Smooth muscle cell (in vitro differentiated cells): Measurements from ENCODE around the gene ANKRD12. TPM values are rescaled to one million over a fixed set of nuclear protein-coding genes. Genes with fewer than 3 reads are reported as not detected.

Experiments
- DNase-seq: peaks from one replicate; lab custom pipeline; 2025; ENCODE audit not compliant: unreplicated experiment; lab: John Stamatoyannopoulos, UW
- H2AFZ ChIP-seq: fragments of 200-600 bp; sonication (generic); 2 replicates; pipeline ENCODE4 v1.6.0; 2016; ENCODE audit warnings: antibody characterized with exemption, low read depth, mild to moderate bottlenecking
- H3F3A ChIP-seq: fragments of 200-600 bp; sonication (generic); 2 replicates; pipeline ENCODE4 v1.6.0; 2017; ENCODE audit warnings: antibody characterized with exemption, low read depth
- H3K27ac ChIP-seq: fragments of 200-600 bp; sonication (generic); 2 replicates; pipeline ENCODE4 v1.5.1; 2016; ENCODE audit warnings: low read depth, mild to moderate bottlenecking
- H3K27me3 ChIP-seq: fragments of 200-600 bp; sonication (generic); 2 replicates; pipeline ENCODE4 v1.6.1; 2016; ENCODE audit warnings: low read depth, mild to moderate bottlenecking
- H3K36me3 ChIP-seq: fragments of 200-600 bp; sonication (generic); 2 replicates; pipeline ENCODE4 v1.5.1; 2016; ENCODE audit warnings: low read depth
- H3K4me1 ChIP-seq: fragments of 200-600 bp; sonication (generic); 2 replicates; pipeline ENCODE4 v1.5.1; 2016; ENCODE audit warnings: low read depth
- H3K4me2 ChIP-seq: fragments of 200-600 bp; sonication (generic); 2 replicates; pipeline ENCODE4 v1.6.0; 2016; ENCODE audit warnings: mild to moderate bottlenecking
- H3K4me3 ChIP-seq: fragments of 200-600 bp; sonication (generic); 2 replicates; pipeline ENCODE4 v1.5.1; 2016; ENCODE audit warnings: mild to moderate bottlenecking
- H3K79me2 ChIP-seq: fragments of 200-600 bp; sonication (generic); 2 replicates; pipeline ENCODE4 v1.6.0; 2016; ENCODE audit warnings: low read depth, mild to moderate bottlenecking
- H3K9ac ChIP-seq: fragments of 200-600 bp; sonication (generic); 2 replicates; pipeline ENCODE4 v1.6.0; 2016; ENCODE audit warnings: low read depth
- H3K9me3 ChIP-seq: fragments of 200-600 bp; sonication (generic); replicated peaks from 2 replicates; pipeline ENCODE4 v1.5.1; 2016; ENCODE audit warnings: low read depth
- H4K20me1 ChIP-seq: fragments of 200-600 bp; sonication (generic); 2 replicates; pipeline ENCODE4 v1.6.0; 2016; ENCODE audit warnings: low read depth
- CTCF ChIP-seq: fragments of 200-600 bp; sonication (generic); IDR thresholded peaks from 2 replicates; pipeline ENCODE4 v1.5.1; 2017; ENCODE audit warnings: borderline replicate concordance, mild to moderate bottlenecking, antibody characterized with exemption; ENCODE audit not compliant: insufficient read depth, poor library complexity, severe bottlenecking
- WGBS: methylation state at CpG from one replicate; pipeline ENCODE4 v1.1.7; 2016; ENCODE audit warnings: low lambda C conversion rate; 5-methylcytosine and 5-hydroxymethylcytosine counted together
- polyA plus RNA-seq: library from polyadenylated mRNA; unstranded; fragments of >200 nt; fragmentation: Nextera tagmentation; extraction: Ambion mirVana; gene quantifications from 2 replicates; pipeline ENCODE4 v1.2.1, GENCODE V29; 2016
- total RNA-seq: library from RNA; depleted of rRNA; stranded (reverse); fragments of >200 nt; gene quantifications from 2 replicates; pipeline ENCODE4 v1.2.3, GENCODE V29; 2014

Gene ANKRD12
- total and polyA plus RNA-seq, 2 experiments from 2014 or later = 28.8 to 43.7 TPM

DNA sequence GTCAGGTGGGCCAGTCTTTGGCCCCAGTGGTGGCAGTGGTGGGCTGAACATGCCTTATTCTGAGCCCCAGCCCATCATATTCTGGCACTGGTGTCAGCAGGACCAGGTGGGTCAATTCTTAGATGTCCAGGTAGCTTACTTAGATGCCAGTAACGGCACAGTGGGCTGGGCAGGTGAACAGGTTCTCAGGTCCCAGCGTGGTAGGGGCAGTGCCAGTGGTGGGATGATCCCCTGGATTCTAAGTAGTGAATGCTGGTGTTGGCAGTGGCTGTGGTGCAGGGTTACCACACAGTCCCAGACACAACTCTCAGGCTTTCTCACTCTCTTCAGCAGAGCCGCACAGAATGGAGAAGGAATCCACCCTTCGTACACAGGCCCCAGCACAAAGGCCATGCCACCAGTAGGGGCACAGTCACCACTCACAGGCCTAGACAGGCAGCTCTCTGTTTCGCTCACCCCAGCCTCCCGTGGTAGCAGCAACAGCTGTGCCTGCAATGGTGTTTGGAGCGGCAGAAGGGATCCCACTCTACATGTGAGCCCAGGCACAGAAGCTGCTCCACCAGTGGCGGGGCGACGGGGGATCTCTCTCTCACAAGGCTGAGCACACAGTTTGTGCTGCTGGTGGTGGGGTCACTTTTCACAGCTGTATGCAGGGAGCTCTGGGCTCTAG, 97.3 kb downstream of the ANKRD12 start:
- peaks cover 13% of the 10 kb centered on the region for H3K36me3 ChIP-seq
- H3K79me2 ChIP-seq = peaks cover 6% of the 10 kb centered on the region
- WGBS = 97% methylated on average over 10 of the region's 10 CpGs
- H3K9ac ChIP-seq = no peak overlapping the region
- H3K4me3 ChIP-seq = no peak overlapping the region
- H3K4me1 ChIP-seq = no peaks in the 10 kb centered on the region
- H4K20me1 ChIP-seq = no peaks in the 10 kb centered on the region
- H3K9me3 ChIP-seq = peaks cover 10% of the 10 kb centered on the region
- no peak overlapping the region for H3K4me2 ChIP-seq
- no peaks in the 10 kb centered on the region for H3F3A ChIP-seq
- no peak overlapping the region for H3K27ac ChIP-seq
- no peak for TF ChIP-seq CTCF
- DNase-seq = no peak
- no peak overlapping the region for H2AFZ ChIP-seq
- no peaks in the 10 kb centered on the region for H3K27me3 ChIP-seq

GRCh38 chr18:9234528-9234927, 97.9 kb downstream of the ANKRD12 start:
- Histone ChIP-seq H3K27me3 (no peaks in the 10 kb centered on the region), H3K79me2 (peaks cover 2% of the 10 kb centered on the region), H3K36me3 (peaks cover 13% of the 10 kb centered on the region), H3F3A (no peaks in the 10 kb centered on the region), H3K27ac (no peak overlapping the region), H3K9me3 (peaks cover 10% of the 10 kb centered on the region), H3K9ac (no peak overlapping the region), H2AFZ (no peak overlapping the region), H3K4me1 (no peaks in the 10 kb centered on the region), H3K4me2 (no peak overlapping the region), H4K20me1 (no peaks in the 10 kb centered on the region), H3K4me3 (no peak overlapping the region)
- 98% methylated on average over 4 of the region's 4 CpGs for WGBS
- no peak for DNase-seq
- no peak for TF ChIP-seq CTCF

DNA sequence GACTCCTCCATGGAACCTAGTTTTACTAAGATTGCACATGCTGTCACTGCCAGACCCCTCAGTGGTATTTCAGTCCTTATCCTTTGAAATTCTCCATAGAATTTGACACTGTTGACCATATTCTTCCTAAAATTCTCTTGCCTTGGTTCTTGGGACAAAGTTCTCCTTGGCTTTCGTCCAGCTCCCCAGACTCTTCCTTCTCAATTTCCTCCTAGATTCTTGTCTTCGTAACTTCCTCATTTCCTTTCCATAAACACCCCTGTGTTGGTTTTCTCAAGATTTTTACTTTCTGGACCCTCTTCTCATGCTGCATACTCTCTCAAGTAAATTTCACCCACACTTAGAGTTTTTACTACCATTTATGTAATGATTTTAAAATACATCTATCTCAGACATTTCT, 101.4 kb downstream of the ANKRD12 start:
- Histone ChIP-seq H3K4me2 (no peak overlapping the region), H3F3A (no peaks in the 10 kb centered on the region), H3K9ac (no peak overlapping the region), H3K27ac (no peak overlapping the region), H3K4me1 (no peaks in the 10 kb centered on the region), H3K27me3 (no peaks in the 10 kb centered on the region), H3K79me2 (no peaks in the 10 kb centered on the region), H3K9me3 (no peaks in the 10 kb centered on the region), H2AFZ (no peak overlapping the region), H4K20me1 (no peaks in the 10 kb centered on the region), H3K36me3 (no peaks in the 10 kb centered on the region), H3K4me3 (no peak overlapping the region)
- TF ChIP-seq CTCF = no peak
- DNase-seq = no peak
- 95% methylated on average over 2 of the region's 2 CpGs for WGBS

DNA sequence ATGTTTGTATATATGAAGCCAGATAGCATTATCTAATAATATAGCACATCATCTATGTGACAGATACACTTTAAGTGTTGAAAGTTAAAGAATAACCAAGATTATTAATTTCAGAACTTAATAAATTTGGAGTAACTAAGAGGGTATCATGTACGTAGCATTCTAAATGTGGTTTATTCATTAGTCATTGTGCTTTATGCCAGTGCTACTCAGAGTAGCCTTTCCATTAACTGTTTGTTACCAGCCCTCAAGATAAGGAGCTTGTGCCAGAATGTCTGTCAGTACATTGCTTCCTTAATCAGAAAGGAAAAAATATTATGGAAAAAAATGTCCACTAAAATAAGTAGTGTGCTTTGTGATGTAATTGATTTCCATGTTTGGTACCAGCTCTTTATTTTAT, 103.1 kb downstream of the ANKRD12 start:
- Histone ChIP-seq H3K36me3 (no peaks in the 10 kb centered on the region), H3K4me2 (no peak overlapping the region), H3F3A (no peaks in the 10 kb centered on the region), H3K4me3 (no peak overlapping the region), H2AFZ (no peak overlapping the region), H3K27me3 (no peaks in the 10 kb centered on the region), H4K20me1 (no peaks in the 10 kb centered on the region), H3K79me2 (no peaks in the 10 kb centered on the region), H3K4me1 (no peaks in the 10 kb centered on the region), H3K27ac (no peak overlapping the region), H3K9ac (no peak overlapping the region), H3K9me3 (no peaks in the 10 kb centered on the region)
- TF ChIP-seq CTCF = no peak
- no peak for DNase-seq
- WGBS = 76% methylated on average over 1 of the region's 1 CpG
